ENCODE measurements around the gene SFI1.
A peak's percentile ranks its signal among the peaks of the same experiment; 100 is the strongest.
"Not testable (repeated sequence)": the region's sequence is repeated elsewhere in the genome, so short reads cannot be mapped to it uniquely, and the experiment has no call there.

Gene SFI1

DNA sequence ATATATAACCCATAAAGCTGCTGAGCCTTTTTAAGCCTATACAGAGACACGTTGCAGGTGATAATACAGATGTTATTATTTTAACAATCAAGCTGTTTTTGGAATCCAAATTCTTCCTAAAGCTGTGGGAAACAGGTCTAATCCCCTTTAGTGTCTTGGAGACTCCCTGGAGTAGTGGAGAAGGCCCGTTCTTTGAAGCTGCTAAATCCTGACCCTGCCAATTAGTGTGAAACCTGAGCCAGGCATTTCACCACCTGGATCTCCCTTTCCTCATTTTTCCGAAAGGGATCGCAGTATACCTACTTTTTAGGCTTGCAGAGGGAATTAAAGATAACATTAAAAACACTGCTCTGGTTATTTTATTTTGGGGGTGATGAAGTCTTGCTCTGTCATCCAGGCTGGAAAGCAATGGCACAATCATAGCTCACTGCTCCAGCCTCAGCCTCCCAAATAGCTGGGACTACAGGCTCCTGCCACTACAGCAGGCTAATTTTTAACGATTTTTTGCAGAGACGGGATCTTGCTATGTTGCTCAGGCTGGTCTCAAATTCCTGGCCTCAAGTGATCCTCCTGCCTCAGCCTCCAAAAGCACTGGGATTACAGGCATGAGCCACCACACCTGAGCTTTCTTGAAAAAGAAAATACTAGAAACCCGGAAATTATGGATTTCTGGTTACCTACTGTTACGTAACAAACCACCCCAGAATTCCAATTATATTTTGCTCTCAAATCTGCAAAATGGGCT, 4.9 kb upstream of the SFI1 start:
- no peak for DNase-seq

- DNase-seq, result no peak
Measured at GRCh38 chr22:31492151-31492550, 4.2 kb upstream of the SFI1 start.

DNA sequence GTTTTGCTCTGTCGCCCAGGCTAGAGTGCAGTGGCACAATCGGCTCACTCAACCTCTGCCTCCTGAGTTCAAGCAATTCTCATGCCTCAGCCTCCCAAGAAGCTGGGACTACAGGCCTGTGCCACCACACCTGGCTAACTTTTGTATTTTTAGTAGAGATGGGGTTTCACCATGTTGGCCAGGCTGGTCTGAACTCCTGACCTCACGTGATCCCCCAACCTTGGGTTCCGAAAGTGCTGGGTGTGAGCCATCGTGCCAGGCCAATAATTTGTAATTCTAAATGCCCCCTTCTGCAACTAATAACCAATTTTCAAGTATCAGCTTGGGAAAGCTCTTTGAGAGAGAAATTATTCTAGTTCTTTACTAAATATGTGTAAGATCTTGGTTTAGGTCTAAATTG, 3.0 kb upstream of the SFI1 start:
- DNase-seq, result not testable (repeated sequence)

DNA sequence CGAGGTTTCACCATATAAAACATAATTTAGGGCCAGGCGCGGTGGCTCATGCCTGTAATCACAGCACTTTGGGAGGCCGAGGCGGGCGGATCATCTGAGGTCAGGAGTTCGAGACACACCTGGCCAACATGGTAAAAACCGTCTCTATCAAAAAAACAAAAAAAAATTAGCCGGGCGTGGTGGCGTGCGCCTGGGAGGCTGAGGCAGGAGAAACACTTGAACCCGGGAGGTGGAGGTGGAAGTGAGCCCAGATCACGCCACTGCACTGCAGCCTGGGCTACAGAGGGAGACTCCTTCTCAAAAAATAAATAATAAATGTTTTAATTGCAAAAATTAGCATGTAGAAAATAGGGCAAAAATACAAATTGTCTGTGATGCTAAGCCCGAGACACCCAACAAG, 993 bp upstream of the SFI1 start:
- DNase-seq, result no peak

DNA sequence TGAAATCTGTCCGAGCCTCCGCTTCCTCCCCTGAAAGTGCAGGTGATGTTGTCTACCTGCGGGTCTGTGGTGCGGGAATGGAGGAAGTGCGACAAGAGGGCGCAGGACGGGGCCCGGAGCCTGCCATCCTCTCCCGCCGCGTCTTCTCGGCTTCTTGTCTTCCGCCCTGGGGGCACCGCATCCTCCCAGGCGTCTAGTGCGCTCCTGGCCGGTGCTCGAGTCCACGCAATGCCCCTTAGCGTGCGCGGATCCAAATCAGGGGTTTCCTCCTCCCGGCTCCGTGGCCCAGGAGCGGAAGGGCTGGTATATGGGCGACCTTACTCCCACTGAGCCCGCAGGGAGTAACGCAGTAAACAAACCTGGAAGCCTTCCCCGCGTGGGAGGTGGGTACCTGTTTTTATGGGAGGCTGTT, 405 bp downstream of the SFI1 start:
- DNase-seq, result peak; percentile 20

DNA sequence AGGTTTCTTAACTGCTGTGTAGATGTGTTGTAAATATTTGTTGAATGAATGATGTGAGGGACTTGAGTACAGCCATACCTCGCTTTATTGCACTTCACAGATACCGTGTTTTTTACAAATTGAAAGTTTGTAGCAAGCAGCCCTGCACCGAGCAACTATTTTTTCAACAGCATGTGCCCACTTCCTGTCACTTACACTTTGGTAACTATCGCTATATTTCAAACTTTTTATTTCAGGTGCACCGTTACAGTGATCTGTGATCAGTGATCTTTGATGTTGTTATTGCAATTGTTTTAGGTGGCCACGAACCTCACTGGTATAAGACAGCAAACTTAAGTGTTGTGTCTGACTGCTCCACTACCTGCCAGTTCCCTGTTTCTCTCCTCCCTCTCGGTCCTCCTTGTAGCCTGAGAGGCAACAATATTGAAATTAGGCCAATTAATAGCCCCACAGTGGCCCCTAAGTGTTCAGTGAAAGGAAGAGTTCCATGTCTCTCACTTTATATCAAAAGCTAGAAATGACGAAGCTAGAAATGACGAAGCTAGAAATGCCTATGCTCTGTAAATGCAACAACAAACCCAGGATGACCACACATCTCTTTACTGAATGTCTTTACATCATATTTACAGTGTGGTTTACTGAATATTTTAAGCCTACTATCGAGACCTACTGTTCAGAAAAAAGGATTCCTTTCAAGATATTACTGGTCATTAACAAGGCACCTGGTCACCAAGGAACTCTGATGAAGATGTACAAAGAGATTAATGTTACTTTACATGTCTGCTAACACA, 1.0 kb downstream of the SFI1 start:
- DNase-seq, result peak; percentile 32

- no peak for DNase-seq
Measured at GRCh38 chr22:31501738-31502137, 5.4 kb downstream of the SFI1 start.

DNA sequence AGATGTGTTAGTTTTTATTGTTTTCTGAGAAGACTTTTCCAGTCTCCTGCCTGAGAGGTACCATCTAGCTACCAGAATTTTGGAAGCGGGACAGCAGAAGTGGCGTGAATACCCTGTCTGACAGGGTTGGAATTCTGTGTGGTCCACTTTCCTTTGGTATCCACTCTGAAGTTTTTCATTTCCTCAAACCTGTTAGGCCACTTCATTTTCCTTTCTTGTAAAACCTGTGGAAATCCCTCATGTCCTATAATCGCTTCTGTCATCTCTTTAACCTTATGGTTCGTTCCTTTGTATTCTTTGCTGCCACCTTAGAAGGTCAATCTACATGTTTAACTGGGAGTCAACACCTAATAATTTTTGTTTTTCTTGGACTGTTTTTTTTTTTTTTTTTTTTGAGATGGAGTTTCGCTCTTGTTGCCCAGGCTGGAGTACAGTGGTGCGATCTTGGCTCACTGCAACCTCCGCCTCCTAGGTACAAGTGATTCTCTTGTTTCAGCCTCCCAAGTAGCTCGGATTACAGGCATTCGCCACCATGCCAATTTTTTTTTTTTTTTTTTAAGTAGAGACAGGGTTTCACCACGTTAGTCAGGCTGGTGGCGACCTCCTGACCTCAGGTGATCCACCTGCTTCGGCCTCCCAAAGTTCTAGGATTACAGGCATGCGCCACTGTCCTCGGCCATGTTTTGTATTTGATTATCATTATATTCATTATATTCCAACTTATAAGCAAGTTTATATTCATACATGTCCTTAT, 7.1 kb downstream of the SFI1 start:
- no peak for DNase-seq

GRCh38 chr22:31504282-31504681, 7.9 kb downstream of the SFI1 start:
- no peak for DNase-seq

GRCh38 chr22:31507517-31507916, 11.2 kb downstream of the SFI1 start:
- not testable (repeated sequence) for DNase-seq

GRCh38 chr22:31508536-31508935, 12.2 kb downstream of the SFI1 start:
- no peak for DNase-seq

GRCh38 chr22:31509061-31509762, 12.9 kb downstream of the SFI1 start:
- no peak for DNase-seq

GRCh38 chr22:31520051-31520450, 23.7 kb downstream of the SFI1 start:
- no peak for DNase-seq

GRCh38 chr22:31524132-31524531, 27.8 kb downstream of the SFI1 start:
- not testable (repeated sequence) for DNase-seq

GRCh38 chr22:31526270-31526669, 29.9 kb downstream of the SFI1 start:
- peak; percentile 26 for DNase-seq

DNA sequence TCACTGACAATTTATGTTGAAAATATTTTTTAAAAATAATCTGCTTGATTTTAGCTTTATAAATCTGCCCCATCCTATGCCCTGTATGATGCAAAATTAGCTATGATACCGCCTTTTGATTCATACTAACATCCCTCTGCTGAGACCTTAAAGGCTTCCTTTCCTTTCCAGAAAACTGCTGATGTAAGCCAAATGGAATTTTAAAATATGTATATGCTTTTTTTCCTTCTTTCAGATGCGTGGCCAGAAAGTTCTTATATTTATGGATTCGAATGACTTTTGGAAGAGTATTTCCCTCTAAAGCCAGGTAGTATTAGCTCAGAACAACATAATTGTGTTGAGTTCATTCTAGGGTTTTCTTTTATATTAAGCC, 34.5 kb downstream of the SFI1 start:
- no peak for DNase-seq

- DNase-seq, result no peak
Measured at GRCh38 chr22:31532060-31532459, 35.7 kb downstream of the SFI1 start.

DNA sequence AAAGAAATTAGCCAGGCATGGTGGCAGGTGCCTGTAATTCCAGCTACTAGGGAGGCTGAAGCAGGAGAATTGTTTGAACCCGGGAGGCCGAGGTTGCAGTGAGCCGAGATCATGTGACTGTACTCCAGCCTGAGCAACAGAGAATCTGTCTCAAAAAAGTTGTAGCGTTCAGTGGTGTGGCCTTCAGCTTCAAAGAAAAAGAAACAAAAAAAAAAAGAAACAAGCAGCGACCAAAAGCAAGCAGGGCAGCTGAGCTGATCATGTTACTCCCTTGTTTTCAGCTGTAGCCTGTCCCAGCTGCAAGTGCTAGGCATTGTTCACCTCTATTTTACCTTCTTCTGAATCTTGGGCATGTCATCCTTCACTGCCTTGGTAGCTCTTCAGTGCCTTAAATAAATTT, 37.0 kb downstream of the SFI1 start:
- no peak for DNase-seq

DNA sequence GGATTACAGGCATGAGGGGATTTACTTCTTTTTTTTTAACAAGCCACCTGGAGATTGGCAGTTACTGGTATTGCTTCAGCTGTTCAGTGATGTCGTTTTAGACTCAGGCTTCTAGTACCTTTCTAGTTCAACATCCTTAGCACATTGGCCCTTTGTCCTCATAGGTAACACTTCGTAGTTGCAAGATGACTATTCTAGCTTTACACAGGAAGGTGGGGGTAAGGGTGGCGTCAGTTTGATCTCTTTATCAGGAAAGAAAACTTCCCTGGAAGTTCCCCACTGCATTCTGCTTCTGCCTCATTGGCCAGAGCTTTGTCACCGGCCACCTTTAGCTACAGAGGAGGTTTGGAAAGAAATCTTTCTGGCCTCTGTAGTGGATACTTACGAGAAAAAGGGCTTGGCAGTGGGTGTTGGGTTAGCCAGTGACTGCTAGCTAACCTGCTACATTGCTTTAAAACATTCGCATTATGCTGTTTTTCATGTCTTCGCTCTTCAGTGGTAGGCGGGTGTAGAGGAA, 40.7 kb downstream of the SFI1 start:
- DNase-seq, result no peak

DNA sequence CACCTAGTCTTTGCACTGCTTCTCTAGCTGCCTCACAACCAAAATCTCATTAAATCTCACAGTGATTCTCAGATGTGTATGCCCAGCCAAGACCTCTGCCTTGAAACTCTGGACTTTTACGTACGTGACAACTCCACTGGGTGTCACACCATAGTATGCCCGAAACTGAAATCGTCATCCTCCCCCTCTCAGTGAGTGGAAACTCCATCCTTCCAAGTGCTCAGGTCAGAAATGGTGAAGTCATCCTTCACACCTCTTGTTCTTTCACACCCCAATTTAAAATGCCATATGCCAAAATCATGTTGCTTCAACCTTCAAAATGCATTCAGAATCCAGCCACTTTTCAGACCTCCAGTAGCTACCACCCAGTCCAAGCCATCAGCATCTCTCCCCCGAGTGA, 42.5 kb downstream of the SFI1 start:
- DNase-seq, result no peak

DNA sequence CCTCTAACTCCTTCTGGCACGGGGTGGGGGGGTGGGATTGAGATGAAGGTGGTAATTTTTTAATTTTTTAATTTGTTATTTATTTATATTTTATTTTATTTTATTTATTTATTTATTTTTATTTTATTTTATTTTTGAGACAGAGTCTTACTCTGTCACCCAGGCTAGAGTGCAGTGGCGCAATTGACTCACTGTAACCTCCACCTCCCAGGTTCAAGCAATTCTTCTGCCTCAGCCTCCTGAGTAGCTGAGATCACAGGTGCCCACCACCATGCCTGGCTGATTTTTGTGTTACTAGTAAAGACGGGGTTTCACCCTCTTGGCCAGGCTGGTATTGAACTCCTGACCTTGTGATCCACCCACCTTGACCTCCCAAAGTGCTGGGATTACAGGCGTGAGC, 43.8 kb downstream of the SFI1 start:
- DNase-seq, result not testable (repeated sequence)

DNA sequence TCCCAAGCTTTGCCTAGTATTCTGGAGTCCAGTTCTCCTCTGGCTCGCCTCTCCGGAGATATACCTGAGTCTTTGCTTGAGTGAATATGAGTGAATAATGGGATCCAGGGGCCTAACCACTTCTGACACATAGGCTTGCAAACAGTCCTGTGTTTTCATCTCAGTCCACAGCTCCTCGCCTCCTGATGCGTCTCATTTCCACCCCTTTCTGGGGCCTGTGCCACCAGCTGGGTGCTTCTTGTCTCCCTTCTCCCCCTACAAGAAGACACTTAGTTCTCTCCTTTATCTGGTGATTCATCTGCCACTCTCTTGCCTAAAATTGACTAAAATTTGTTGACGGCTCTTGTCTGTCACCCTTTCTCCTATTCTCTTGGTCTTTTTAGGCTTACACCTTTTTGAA, 44.6 kb downstream of the SFI1 start:
- no peak for DNase-seq

Data from CD4-positive, alpha-beta T cell treated with Interleukin-15 for 1 hour (primary cell).